ENCODE measurements around the gene E2F7. TPM values are rescaled to one million over a fixed set of nuclear protein-coding genes. Genes with fewer than 3 reads are reported as not detected.

Gene E2F7
- total RNA-seq, 1 donor from 2014 or later, result 15.9 TPM

GRCh38 chr12:76983420-76983819 lies 81.9 kb downstream of the E2F7 start:
- no peak for DNase-seq (ENCODE audit: low spot score, unreplicated experiment)
- no peaks in the 10 kb centered on the region for H3K27me3 Mint-ChIP-seq
- peaks cover 22% of the 10 kb centered on the region for H3K9me3 Mint-ChIP-seq (ENCODE audit: low read depth)
- H3K27ac Mint-ChIP-seq, result no peak overlapping the region
- H3K36me3 Mint-ChIP-seq (ENCODE audit: insufficient read depth), result no peaks in the 10 kb centered on the region
- no peaks in the 10 kb centered on the region for H3K4me1 Mint-ChIP-seq (ENCODE audit: low read depth)
- no peak for TF ChIP-seq CTCF (IDR thresholded peaks at IDR 0.05; ENCODE audit: unreplicated experiment)
- no peak overlapping the region for H3K4me3 Mint-ChIP-seq (ENCODE audit: low read depth)

GRCh38 chr12:76980196-76980595 lies 85.2 kb downstream of the E2F7 start:
- no peak for DNase-seq (ENCODE audit: low spot score, unreplicated experiment)
- Mint-ChIP-seq H3K4me3 (ENCODE audit: low read depth) (no peak overlapping the region), H3K27me3 (no peaks in the 10 kb centered on the region), H3K9me3 (ENCODE audit: low read depth) (peaks cover 22% of the 10 kb centered on the region), H3K36me3 (ENCODE audit: insufficient read depth) (no peaks in the 10 kb centered on the region), H3K27ac (no peak overlapping the region), H3K4me1 (ENCODE audit: low read depth) (no peaks in the 10 kb centered on the region)
- TF ChIP-seq CTCF (IDR thresholded peaks at IDR 0.05; ENCODE audit: unreplicated experiment), result no peak

- Mint-ChIP-seq H3K4me3 (ENCODE audit: low read depth) (no peak overlapping the region), H3K27me3 (no peaks in the 10 kb centered on the region), H3K4me1 (ENCODE audit: low read depth) (no peaks in the 10 kb centered on the region)
These were observed 88.5 kb downstream of the E2F7 start for GRCh38 chr12:76976777-76977382.

More at GRCh38 chr12:76976777-76977382, 88.5 kb downstream of the E2F7 start:
- no peak for DNase-seq (ENCODE audit: low spot score, unreplicated experiment)
- no peak overlapping the region for H3K27ac Mint-ChIP-seq
- H3K36me3 Mint-ChIP-seq (ENCODE audit: insufficient read depth), result no peaks in the 10 kb centered on the region
- TF ChIP-seq CTCF (IDR thresholded peaks at IDR 0.05; ENCODE audit: unreplicated experiment), result no peak
- peaks cover 5% of the 10 kb centered on the region for H3K9me3 Mint-ChIP-seq (ENCODE audit: low read depth)

Other genes starting within 250 kb of the E2F7 start
- 90.0 and 96.1 TPM in 2 replicates for gene CSRP2, start 186.6 kb downstream of the E2F7 start, total RNA-seq